Measurements from ENCODE around the gene LGI4.

LGI4 gene

DNA sequence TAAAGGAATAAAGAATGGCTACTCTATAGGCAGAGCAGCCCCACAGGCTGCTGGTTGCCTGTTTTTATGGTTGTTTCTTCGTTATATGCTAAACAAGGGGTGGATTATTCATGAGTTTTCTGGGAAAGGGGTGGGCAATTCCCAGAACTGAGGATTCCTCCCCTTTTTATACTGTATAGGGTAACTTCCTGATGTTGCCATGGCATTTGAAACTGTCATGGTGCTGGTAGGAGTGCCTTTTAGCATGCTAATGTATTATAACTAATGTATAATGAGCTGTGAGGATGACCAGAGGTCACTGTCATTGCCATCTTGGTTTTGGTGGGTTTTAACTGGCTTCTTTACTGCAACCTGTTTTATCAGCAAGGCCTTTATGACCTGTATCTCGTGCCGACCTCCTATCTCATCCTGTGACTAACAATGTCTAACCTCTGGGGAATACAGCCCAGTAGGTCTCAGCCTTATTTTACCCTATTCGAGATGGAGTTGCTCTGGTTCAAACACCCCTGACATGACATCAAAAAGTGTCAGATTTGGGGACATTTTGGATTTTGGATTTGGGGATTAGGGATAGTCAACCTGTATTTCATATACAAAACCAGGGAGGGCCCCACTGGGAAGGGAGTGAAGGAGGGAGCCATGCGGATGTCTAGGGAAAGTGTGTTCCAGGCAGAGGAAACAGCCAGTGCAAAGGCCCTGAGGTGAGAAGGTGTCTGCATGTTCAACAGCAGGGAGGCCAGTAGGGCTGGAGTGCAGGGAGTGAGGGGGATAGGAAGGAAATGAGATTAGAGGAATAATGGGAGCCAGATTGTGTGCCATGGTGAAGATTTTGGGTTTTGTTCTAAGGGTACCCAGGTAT is 30.6 kb upstream of the LGI4 start:
- TF ChIP-seq, protein P1, sequence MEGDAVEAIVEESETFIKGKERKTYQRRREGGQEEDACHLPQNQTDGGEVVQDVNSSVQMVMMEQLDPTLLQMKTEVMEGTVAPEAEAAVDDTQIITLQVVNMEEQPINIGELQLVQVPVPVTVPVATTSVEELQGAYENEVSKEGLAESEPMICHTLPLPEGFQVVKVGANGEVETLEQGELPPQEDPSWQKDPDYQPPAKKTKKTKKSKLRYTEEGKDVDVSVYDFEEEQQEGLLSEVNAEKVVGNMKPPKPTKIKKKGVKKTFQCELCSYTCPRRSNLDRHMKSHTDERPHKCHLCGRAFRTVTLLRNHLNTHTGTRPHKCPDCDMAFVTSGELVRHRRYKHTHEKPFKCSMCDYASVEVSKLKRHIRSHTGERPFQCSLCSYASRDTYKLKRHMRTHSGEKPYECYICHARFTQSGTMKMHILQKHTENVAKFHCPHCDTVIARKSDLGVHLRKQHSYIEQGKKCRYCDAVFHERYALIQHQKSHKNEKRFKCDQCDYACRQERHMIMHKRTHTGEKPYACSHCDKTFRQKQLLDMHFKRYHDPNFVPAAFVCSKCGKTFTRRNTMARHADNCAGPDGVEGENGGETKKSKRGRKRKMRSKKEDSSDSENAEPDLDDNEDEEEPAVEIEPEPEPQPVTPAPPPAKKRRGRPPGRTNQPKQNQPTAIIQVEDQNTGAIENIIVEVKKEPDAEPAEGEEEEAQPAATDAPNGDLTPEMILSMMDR (IDR thresholded peaks at IDR 0.05; ENCODE audit: insufficient read depth, low read length, poor library complexity, severe bottlenecking) = no peak
- H3K36me3 ChIP-seq (ENCODE audit: control insufficient read depth, insufficient read depth, low read length) = peaks cover 35% of the 10 kb centered on the region
- DNase-seq (ENCODE audit: extremely low read depth, insufficient read length) = no peak
- no peak overlapping the region for H3K4me3 ChIP-seq (replicated peaks; ENCODE audit: low read depth, low read length)
- H3K27me3 ChIP-seq (replicated peaks; ENCODE audit: control insufficient read depth, insufficient read depth, low read length) = no peaks in the 10 kb centered on the region

DNA sequence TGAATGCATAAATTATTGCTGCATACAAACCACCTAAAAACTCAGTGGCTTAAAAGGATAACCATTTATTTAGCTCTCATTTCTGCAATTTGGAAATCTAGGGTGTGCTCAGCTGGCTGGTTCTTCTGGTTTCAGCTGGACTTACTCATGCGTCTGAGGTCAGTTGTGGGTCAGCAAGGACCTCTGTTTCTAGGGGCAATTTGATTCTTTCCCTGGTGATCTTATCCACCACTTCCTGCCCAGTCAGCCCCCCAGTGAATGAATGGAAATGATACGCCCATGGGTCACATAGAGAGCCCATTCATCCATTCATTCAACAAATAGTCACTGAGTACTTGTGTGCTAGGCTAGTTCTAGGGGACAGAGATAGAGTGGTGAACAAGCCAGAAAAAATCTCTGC is 29.6 kb upstream of the LGI4 start:
- no peak for DNase-seq (ENCODE audit: extremely low read depth, insufficient read length)
- Histone ChIP-seq H3K4me3 (replicated peaks; ENCODE audit: low read depth, low read length) (no peak overlapping the region), H3K36me3 (ENCODE audit: control insufficient read depth, insufficient read depth, low read length) (peaks cover 36% of the 10 kb centered on the region), H3K27me3 (replicated peaks; ENCODE audit: control insufficient read depth, insufficient read depth, low read length) (no peaks in the 10 kb centered on the region)
- TF ChIP-seq, protein P1 (IDR thresholded peaks at IDR 0.05; ENCODE audit: insufficient read depth, low read length, poor library complexity, severe bottlenecking) = no peak

DNA sequence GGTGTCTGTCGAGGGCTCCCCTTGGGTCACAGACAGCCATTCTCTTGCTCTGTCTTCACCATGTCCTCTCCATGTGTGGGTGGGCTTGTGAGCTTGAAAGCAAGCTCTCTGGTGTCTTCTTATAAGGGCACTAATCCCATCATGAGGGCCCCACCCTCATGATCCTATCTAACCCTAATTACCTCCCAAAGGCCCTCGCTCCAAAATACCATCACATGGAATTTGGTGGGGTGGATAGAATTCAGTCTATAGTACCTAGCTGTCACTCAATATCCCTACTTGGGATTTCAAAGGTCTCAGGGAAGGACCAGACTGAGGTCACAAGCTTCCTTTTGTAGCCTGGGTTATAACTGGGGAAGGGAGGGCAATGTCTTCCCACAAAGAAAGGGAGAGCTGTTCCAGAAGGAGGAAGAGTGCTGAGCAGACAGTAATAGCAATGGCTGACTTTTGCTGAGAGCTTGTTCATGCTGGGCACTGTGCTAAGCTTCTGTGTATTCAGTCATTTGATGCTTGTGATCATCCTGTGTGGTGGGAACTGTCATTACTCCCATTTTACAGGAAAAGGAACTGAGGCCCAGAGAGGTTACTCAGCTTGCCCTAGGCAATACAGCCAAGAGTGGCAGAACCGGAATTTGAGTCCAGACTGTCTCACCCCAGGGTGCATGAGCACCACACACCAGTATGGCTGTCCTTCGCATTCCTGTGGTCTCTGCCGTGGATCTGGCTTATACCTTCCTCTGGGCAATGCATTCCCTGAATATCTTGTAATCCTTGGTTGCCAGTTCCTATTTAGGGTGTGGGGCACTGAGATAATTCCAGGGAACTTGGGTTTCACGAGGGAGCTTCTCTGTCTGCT is 27.8 kb upstream of the LGI4 start:
- no peak for DNase-seq (ENCODE audit: extremely low read depth, insufficient read length)
- TF ChIP-seq, protein P1 (IDR thresholded peaks at IDR 0.05; ENCODE audit: insufficient read depth, low read length, poor library complexity, severe bottlenecking) = no peak
- peaks cover 43% of the 10 kb centered on the region for H3K36me3 ChIP-seq (ENCODE audit: control insufficient read depth, insufficient read depth, low read length)
- H3K27me3 ChIP-seq (replicated peaks; ENCODE audit: control insufficient read depth, insufficient read depth, low read length) = no peaks in the 10 kb centered on the region
- H3K4me3 ChIP-seq (replicated peaks; ENCODE audit: low read depth, low read length) = no peak overlapping the region

DNA sequence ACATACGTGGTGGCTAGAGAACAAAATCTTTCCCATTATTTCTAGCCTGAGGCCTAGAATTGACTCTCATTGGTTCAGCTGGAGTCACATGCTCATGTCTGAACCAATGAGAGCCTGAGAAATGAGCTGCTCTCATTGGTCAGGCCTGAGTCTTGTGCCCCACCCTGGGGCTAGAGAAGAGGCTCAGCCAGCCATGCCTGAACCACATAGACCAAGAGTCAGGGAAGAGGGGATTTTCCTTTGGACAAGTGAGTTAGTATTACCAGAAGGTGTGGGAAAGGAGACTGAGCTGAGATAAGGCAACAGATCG is 26.5 kb upstream of the LGI4 start:
- TF ChIP-seq, protein P1 (IDR thresholded peaks at IDR 0.05; ENCODE audit: insufficient read depth, low read length, poor library complexity, severe bottlenecking) = no peak
- H3K4me3 ChIP-seq (replicated peaks; ENCODE audit: low read depth, low read length) = no peak overlapping the region
- no peak for DNase-seq (ENCODE audit: extremely low read depth, insufficient read length)
- peaks cover 37% of the 10 kb centered on the region for H3K36me3 ChIP-seq (ENCODE audit: control insufficient read depth, insufficient read depth, low read length)
- no peaks in the 10 kb centered on the region for H3K27me3 ChIP-seq (replicated peaks; ENCODE audit: control insufficient read depth, insufficient read depth, low read length)

DNA sequence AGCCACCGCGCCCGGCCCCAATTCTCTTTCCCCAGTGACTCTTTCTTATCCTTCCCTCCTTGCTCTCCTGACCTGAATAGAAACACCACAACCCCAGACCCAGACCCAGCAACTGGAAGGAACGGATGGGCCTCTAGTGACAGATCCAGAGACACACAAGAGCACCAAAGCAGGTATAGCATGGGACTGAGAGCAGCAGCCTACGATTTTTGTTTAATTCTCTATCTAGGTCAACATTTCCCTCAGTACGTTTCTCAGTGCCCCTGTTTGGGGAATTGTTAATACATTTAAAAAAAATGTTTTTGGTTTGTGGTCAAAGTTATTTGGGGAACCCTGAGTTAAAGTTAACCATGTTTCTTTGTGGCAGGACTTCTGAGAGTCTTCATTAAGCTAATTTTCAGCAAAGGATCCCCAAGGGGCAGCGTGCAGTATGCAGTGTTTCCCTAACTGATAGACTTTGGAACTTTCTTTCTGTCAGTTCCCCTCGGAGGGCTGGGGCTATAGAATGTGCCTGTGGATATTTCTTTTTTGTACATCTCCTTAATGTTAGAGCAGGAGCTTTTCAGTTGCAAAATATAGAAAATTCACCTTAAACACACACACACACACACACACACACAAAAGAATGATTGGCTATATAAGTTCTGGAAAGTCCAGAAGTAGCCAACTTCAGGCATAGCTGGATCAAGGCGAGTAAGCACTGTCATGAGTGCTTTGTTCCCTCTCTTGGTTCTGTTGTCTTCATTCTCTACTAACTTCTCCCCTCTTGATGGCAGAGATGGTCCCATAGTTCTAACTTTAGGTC is 26.0 kb upstream of the LGI4 start:
- Histone ChIP-seq H3K4me3 (replicated peaks; ENCODE audit: low read depth, low read length) (no peak overlapping the region), H3K36me3 (ENCODE audit: control insufficient read depth, insufficient read depth, low read length) (peaks cover 33% of the 10 kb centered on the region), H3K27me3 (replicated peaks; ENCODE audit: control insufficient read depth, insufficient read depth, low read length) (no peaks in the 10 kb centered on the region)
- no peak for DNase-seq (ENCODE audit: extremely low read depth, insufficient read length)
- TF ChIP-seq, protein P1 (IDR thresholded peaks at IDR 0.05; ENCODE audit: insufficient read depth, low read length, poor library complexity, severe bottlenecking) = no peak
